Germinal center (tissue), 1 donor: Measurements from ENCODE around the gene RAB3B.
"Not testable (repeated sequence)": the region's sequence is repeated elsewhere in the genome, so short reads cannot be mapped to it uniquely, and the experiment has no call there.

Experiments
- DNase-seq: peaks from one replicate; pipeline ENCODE4 v3.0.0; 2012; ENCODE audit warnings: mixed read lengths, low spot score

RAB3B gene

GRCh38 chr1:51919684-51920083 is 70.8 kb downstream of the RAB3B start:
- DNase-seq = no peak

DNA sequence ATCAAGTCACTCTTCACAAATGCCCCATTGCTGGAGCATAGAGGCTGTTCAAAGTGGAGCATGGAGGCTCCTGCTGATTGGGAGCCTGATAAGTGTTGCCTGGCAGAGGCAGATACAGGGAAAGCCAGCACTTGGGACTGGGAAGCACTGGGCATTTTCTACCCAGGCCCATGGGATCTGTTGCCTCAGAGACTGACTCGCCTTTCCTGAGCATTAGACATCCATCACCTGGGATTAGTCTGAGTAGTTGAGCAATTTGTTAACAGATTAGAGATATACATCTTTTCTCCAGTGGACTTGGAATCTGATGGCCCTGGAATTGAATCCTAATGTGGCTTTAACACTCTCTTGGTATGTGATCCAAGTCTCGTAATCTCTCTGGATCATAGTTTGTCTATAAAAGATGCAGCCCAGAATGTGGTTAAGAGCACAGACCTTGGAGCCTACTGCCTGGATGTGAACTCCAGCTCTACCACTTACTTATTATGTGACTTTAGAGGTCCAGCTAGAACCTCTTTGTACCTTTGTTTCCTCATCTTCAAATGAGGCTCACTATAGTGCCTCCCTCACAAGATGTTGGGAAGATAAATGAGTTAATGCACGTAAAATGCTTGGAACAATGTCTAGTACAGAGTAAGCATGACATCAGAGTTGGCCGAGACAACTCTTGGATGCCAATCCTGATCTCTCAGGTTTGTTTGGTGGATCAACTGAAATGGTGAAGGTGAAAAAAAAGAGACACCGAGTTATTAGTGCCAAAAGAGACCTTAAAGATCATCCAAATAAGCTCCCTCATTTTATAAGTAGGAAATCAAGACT is 73.7 kb downstream of the RAB3B start:
- no peak for DNase-seq

GRCh38 chr1:51915951-51916350 is 74.5 kb downstream of the RAB3B start:
- DNase-seq = no peak

DNA sequence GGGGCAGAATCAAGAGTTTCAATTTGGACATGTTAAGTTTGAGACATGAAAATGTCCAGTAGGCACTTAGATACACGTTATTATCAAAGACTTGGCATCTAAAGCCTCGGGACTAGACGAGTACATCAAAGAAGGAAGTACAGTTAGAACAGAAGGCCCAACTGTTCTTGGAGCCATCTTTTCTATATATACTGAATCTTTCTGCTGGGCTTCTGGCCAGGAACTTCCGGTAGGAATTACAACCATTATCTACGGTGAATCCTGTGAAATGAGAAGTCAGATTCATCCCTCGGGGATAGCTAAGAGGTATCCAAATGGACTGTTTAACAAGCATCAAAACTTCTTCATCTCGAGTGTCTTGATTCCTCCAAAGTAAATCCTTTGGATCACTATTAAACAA is 77.6 kb downstream of the RAB3B start:
- DNase-seq = no peak

DNA sequence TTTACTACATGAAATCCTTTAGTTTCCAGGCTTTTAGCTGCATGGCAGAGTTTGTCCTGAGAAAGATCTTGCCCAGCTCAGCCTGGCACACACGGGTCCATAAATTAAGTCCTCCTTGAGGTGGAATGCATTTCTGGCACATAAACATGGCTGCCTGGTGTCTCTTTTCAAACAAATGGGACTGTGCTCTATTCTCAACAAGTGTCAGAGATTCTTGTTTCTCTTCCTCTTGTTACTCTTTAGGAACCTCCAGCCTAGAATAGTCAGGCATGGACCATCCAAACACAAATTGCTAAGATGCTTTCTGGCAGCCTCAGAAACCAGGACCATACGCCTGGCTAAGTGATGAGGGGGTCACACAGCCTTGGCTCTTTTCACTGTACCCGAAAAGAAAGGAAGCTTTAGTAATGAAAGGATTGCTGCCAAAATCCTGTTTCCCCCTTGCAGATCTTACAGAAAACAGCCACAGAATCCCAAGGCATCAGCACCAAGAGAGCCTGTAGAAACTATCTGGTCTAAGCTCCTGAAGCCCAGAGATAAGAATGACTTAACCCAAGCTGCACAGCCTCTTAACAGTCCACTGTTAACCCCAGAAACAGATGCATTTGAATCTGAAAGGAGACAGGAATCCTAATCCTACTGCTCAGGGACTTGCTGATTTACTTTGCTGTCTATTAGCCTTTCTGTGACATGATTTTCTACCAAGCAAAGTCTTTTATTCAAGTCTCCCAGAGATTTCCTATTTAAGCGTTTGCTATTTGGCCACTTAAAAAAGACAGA is 80.1 kb downstream of the RAB3B start:
- DNase-seq = no peak

GRCh38 chr1:51908499-51908898 is 82.0 kb downstream of the RAB3B start:
- DNase-seq = peak; percentile 10

- no peak for DNase-seq
Observed at GRCh38 chr1:51907079-51907702, 83.3 kb downstream of the RAB3B start.

DNA sequence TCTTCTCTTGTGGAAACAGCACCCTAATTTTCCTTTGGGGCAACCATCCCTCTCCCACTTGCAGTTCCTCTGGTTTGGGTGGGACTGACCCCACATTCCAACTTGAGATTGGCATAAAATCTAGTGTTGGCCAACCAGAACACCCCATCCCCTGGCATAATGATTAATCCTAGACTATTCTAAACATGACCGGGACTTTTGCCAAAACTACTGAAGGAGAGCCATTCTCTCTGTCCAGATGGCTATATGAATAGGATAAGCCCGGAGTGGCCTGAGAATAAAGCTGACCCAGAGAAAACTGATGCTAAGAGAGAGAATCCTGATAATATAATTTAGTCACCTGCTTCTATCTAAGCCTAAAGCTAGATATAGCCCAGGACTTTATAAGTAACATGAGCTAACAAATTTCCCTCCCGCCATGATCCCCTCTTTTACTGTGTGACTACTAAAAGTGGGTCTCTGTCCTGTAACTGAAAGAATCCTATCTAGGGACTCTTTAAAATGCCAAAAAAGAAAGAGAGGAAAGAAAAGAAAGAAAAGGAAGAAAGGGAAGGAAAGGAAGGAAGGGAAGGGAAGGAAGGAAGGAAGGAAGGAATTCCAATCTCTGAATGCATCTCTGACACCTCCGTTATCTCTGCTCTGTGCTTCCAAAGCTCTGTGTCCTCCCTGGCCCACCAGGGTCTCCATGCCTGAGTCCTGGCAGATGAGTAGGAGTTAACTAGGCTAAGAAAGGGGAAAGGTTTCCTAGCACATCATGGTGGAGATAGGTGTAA is 84.0 kb downstream of the RAB3B start:
- no peak for DNase-seq

- no peak for DNase-seq
Observed at GRCh38 chr1:51902456-51902855, 88.0 kb downstream of the RAB3B start.

- no peak for DNase-seq
Observed at GRCh38 chr1:51901151-51901550, 89.3 kb downstream of the RAB3B start.

GRCh38 chr1:51899022-51899421 is 91.5 kb downstream of the RAB3B start:
- no peak for DNase-seq

DNA sequence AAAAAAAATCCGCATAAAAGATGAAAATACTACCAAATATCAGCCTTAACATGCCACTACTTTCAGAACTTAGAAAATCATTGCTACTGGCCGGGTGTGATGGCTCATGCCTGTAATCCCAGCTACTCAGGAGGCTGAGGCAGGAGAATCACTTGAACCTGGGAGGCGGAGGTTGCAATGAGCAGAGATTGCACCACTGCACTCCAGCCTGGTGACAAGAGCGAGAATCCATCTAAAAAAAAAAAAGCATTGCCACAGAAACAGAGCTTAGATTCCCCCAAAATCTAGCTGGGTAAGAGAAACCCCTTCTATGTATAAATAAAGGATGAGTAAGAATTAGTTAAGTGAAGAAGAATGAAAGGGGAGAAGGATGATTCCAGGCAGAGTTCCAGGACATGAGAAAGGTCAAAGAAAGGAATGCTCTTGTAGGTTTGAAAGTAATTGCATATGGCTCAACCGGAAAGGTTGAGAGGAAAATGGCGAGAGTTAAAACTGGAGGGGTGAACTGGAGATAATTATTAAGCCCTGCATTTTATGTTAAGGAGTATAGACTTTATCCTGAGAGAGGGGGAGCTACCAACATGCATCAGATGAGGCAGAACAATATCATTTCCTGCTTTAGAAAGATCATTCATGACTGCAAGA is 92.3 kb downstream of the RAB3B start:
- DNase-seq = no peak

DNA sequence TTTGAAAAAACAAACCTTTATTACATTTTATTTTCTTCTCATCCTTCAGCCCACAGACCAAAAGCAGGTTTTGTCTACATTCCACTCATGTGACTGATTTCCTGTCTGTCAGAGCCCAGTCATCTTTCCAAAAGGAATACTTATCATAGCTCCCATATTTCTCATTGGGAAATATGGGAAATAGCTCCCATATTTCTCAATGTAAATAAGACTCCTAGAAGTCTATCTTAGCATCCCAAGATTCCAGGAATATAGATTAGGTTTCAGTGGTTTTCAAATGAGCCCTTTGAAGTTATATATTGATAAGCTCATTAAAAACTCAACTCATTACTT is 92.8 kb downstream of the RAB3B start:
- no peak for DNase-seq

GRCh38 chr1:51894748-51895147 is 95.8 kb downstream of the RAB3B start:
- not testable (repeated sequence) for DNase-seq

GRCh38 chr1:51878616-51879336 is 111.7 kb downstream of the RAB3B start, which contains the start of gene NRDC:
Gene NRDC (minus strand): TSS chr1:51878727. CDS start chr1:51878615, 112 bp downstream.
- DNase-seq = peak; percentile 98

DNA sequence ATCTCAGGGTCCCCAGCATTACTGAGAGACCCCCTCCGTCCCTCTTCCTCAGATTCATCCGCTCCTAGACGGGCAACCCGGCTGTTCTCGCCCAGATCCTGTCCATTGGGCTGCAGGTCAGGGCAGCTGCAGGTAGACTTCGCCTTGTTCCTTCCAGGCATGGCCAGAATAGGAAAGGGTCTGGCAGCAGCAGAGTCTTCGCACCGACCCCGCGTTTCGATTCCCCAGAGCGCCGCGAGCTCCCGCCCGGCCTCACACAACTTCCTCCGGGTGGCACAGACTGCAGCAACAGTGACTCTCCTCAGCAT is 112.2 kb downstream of the RAB3B start:
- no peak for DNase-seq

DNA sequence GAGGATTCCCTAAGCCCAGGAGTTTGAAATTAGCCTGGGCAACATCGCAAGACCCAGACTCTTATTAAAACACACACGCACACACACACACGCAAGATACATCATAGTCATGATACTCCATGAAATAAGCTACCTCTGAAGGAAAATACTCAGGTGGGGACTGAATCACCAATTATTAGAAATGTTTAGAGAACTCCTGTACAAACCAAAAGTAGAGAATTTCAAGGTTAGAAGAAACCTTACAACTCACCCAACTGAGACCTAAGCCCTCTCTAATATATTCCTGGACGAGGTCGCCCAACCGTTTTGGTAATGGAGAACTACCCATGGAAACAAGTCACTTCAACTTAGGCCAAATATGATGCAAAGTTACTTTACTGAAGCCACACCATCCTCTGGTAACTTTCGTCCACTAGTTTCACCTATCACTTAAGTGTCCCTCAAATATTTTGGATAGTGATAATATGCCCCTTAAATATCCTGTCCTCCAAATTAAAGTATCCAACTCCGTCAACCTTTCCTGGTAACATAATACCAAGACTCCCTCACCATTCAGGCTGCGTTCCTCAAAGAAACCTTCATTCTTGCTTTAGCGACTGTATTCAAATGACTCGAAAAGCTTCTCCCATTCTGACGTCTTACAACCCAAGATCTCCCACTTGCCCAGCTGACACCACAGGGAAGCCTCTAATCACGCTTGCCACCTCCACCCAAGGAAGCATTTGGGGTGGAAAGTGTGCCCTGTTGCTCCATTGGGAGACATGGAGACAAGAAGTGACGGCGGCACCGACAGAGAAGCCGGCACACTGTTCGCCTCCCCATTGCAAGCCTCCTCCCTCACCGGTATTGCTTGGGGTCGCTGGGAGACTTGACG is 112.8 kb downstream of the RAB3B start:
- DNase-seq = no peak

DNA sequence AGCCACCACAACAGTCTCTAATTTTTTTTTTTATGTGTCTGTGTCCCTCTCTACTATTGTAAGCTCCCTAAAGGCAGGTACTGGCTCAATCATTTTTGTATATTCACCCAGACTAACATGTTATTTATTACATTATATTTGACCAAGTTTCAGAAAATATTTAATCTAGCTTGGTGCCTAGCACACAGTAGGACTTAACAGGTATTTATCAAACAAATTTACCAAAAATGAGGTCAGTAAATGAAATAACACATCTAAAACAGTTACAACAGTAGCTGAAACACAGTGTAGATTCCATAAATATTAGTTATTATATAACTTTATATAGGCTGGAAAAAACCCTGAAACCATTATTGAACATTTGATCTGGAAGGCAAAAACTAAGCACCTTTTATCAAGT is 114.7 kb downstream of the RAB3B start:
- no peak for DNase-seq

DNA sequence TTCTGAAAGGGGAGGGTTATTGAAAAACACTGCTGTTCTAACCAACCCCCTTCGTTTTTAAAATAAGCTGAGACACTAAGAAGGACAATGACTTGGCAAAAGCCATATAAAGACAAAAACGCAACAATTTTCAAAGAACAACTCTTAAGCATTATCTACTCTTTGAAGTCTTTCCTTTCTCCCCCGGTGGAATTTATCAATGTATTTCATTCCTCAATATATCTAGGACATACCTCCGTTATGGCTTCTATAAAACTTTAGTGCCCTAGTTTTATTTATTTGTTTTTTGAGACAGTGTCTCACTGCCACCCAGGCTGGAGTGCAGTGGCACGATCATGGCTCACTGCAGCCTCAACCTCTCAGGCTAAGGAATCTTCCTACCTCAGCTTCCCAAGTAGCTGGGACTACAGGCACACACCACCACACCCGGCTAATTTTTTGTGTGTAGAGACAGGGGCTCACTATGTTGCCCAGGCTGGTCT is 115.2 kb downstream of the RAB3B start:
- DNase-seq = no peak

DNA sequence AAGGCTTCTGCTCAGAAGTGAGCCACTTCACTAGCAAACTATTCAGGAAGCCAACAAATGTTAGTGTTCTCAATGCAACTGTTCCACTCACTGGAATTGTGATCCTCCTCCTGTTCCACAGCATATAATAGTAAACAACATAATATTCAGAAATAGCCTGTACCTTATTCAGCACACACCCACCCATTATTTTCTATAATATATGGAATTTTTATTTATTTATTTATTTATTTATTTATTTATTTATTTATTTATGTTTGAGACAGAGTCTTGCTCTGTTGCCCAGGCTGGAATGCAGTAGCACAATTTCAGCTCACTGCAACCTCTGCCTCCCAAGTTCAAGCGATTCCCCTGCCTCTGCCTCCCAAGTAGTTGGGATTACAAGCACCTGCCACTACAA is 117.2 kb downstream of the RAB3B start:
- DNase-seq = not testable (repeated sequence)
